DLD1 (cell line): ENCODE results near the gene HOXC12.

Experiments used
- in situ Hi-C: cut with HindIII; loops from 2 replicates; pipeline ENCODE4 v1.10.0; 2017; ENCODE audit warnings: low sequenced_read_pairs

The HOXC12 gene

GRCh38 chr12:54005853-54006558 lies 51.3 kb downstream of the HOXC12 start:
- in situ Hi-C loops = loop anchor here (25.0 kb wide), 1 partner anchor 206 kb away; no protein-coding TSS in a partner anchor

- in situ Hi-C loops = loop anchor here (25.0 kb wide), 1 partner anchor 206 kb away; no protein-coding TSS in a partner anchor
Observed at GRCh38 chr12:54006559-54007220, 52.0 kb downstream of the HOXC12 start.

DNA sequence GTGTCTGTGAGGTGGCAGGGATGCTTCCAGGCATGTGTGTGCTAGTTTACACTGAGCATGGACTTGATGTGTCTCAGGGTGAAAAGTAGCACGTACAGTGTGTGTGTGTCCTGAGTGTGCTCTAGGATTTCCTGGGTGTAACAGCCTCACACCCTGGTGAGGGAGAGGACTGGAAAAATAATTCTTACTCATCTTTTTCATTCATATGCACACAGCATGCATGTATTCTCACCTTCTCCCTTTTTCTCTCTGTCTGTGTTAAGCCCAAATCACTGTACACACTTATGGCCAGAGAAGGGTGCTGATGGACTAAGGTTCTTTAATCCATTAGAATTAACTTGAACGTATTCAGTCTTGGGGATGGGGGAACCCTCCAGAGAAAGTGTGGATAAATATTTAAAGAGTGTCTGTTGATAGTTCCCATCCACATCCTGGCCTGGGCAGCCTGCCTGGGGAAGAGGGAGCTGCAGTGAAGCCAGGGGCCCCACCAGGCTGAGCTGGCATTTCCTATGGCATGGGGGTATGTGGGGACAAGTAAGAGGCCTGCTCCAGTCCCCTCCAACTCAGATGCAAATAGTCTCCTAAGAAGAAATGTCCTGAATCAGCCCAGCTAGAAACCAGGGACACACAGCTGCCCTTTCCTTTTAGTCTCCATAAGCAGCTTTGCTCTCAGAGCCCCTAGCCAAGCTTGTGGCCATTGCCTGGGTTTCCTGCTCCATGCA lies 53.0 kb downstream of the HOXC12 start:
- in situ Hi-C loops = loop anchor here (25.0 kb wide), 1 partner anchor 205 kb away; no protein-coding TSS in a partner anchor

GRCh38 chr12:54008260-54008552 lies 53.5 kb downstream of the HOXC12 start:
- in situ Hi-C loops = loop anchor here (25.0 kb wide), 1 partner anchor 204 kb away; no protein-coding TSS in a partner anchor
